Heart right ventricle (tissue), 16 donors: ENCODE data around the gene ATP8B3. TPM values are rescaled to one million over a fixed set of nuclear protein-coding genes. Genes with fewer than 3 reads are reported as not detected.

Experiments
- ATAC-seq, 8 donors: fragments of 200-7000 bp; cut with Tn5 transposase; one replicate each; pipeline ENCODE4 v1.9.1; 2020; ENCODE audit warnings: mild to moderate bottlenecking in 8 of 8, moderate library complexity in 8 of 8, moderate number of reproducible peaks in 1 of 8
- DNase-seq, 2 donors: peaks; one replicate each; pipeline ENCODE4 v3.0.0-alpha.2; 2020
- H3K27ac ChIP-seq, 10 donors: fragments of 200-600 bp; sonication (generic) in 2 of 10; one replicate each; pipeline versions ENCODE4 v1.5.0 to v1.8.0; 2020 to 2022; ENCODE audit warnings: mild to moderate bottlenecking in 3 of 10
- H3K27me3 ChIP-seq, 7 donors: fragments of 200-600 bp; one replicate each; pipeline ENCODE4 v1.8.0; 2021 to 2022; ENCODE audit warnings: mild to moderate bottlenecking in 2 of 7
- H3K36me3 ChIP-seq, 9 donors: fragments of 200-600 bp; sonication (generic) in 1 of 9; one replicate each; pipeline versions ENCODE4 v1.5.0 to v1.8.0; 2020 to 2022; ENCODE audit warnings: mild to moderate bottlenecking in 2 of 9
- H3K4me1 ChIP-seq, 9 donors: fragments of 200-600 bp; sonication (generic) in 1 of 9; one replicate each; pipeline versions ENCODE4 v1.5.0 to v1.8.0; 2020 to 2022; ENCODE audit warnings: mild to moderate bottlenecking in 4 of 9
- H3K4me3 ChIP-seq, 10 donors: fragments of 200-600 bp; sonication (generic) in 2 of 10; one replicate each; pipeline versions ENCODE4 v1.5.0 to v1.8.0; 2020 to 2022; ENCODE audit warnings: mild to moderate bottlenecking in 7 of 10, moderate library complexity in 2 of 10
- H3K9me3 ChIP-seq, 11 donors: fragments of 200-600 bp in 10 of 11; sonication (generic) in 2 of 11; one replicate each; pipeline versions ENCODE4 v1.5.0 to v1.8.0; 2013 to 2022; ENCODE audit warnings: mild to moderate bottlenecking in 2 of 11, control low read depth in 1 of 11, moderate library complexity in 1 of 11
- CTCF ChIP-seq, 9 donors: fragments of 200-600 bp; sonication (generic) in 2 of 9; IDR thresholded peaks; one replicate each; pipeline versions ENCODE4 v1.5.0 to v1.8.0; 2021 to 2022; ENCODE audit warnings: antibody characterized with exemption in 9 of 9, mild to moderate bottlenecking in 5 of 9, moderate library complexity in 1 of 9
- WGBS, 2 donors: extraction: QIAGEN DNeasy Blood & Tissue Kit; methylation state at CpG; one replicate each; pipeline ENCODE4 v1.1.7; 2013; ENCODE audit warnings: inconsistent platforms in 1 of 2; 5-methylcytosine and 5-hydroxymethylcytosine counted together
- intact Hi-C, 10 donors: fragments of 100-400 bp; cut with DNase I; formaldehyde crosslinking; loops; one replicate each; pipeline versions ENCODE4 v1.11.1 to v1.14.2; 2022
- polyA plus RNA-seq, 2 donors: library from polyadenylated mRNA; stranded (reverse); fragments of 200-250 nt; gene quantifications; one replicate each; pipeline ENCODE4 v1.2.3, GENCODE V29; 2013
- total RNA-seq, 10 donors: library from RNA; stranded (reverse); fragmentation: NEBNext Ultra II Directional in 3 of 10; extraction: Animal tissue kit (Norgen Biotek cat#: 25700) in 3 of 10; gene quantifications; one replicate each; pipeline versions ENCODE4 v1.2.1 to v1.2.4, GENCODE V29; 2021 to 2023
- donor health status: Arrhythmogenic right ventricular cardiomyopathy.
- donor health status: ischemic (EF 13 %, LVEDD 7.1; RV severe dilation, severe dysfunction).
- donor health status: healthy with polysubstance abuse.
- donor health status: DM: no; HTN: yes; CAD: no.
- donor health status: DM: no; HTN: no; CAD: no.
- donor health status: ischemic (EF 25% LVEDD 6.9; RV normal size, moderate dysfunction).
- donor health status: ischemic (EF 25% LVEDD 5.7; RV mildly dilated, moderate dysfunction).
- donor health status: healthy.
- donor health status: DM: yes; HTN: yes; CAD: no.
- donor health status: Ischemic cardiomyopathy.
- donor health status: ischemic (EF 35%, LVEDD 5.7; RV mildly dilated, moderate dysfunction).
- donor health status: nonischemic (EF 11% LVEDD 7.7; RV severe dilation, severe dysfunction).
- donor health status: DM: yes; HTN: yes; CAD: no.
- donor health status: PGD.
- donor health status: ischemic (EF 29% LVEDD 5.4; RV normal size, mild dysfunction).
- donor health status: nonischemic (EF 23%, LVEDD 6.1; RV moderate dilation, normal function).

Gene ATP8B3
- total and polyA plus RNA-seq, 12 donors: 0.13 to 3.4 (median 0.52) TPM

GRCh38 chr19:1856698-1857603, 44.9 kb upstream of the ATP8B3 start:
- H3K36me3 ChIP-seq: peaks cover 0 to 6% (median 0%) of the 10 kb centered on the region in 9 donors
- H3K27me3 ChIP-seq: no peaks in the 10 kb centered on the region

GRCh38 chr19:1856345-1856697, 44.2 kb upstream of the ATP8B3 start:
- intact Hi-C loops: no loop called here
- Histone ChIP-seq H3K36me3 (peaks cover 0 to 6% (median 0%) of the 10 kb centered on the region in 9 donors), H3K27ac (peak overlapping the region; percentile 70 to 97 (median 94)), H3K9me3 (no peaks in the 10 kb centered on the region), H3K4me3 (peak overlapping the region in 9 of 10 donors; percentile 44 to 67 (median 59)), H3K4me1 (peaks cover 31 to 96% (median 79%) of the 10 kb centered on the region in 9 donors), H3K27me3 (no peaks in the 10 kb centered on the region)
- ATAC-seq (no peak), DNase-seq (no peak)
- 32 to 48% methylated on average over 6 of the region's 6 CpGs for WGBS, 2 donors
- TF ChIP-seq CTCF (IDR thresholded peaks at IDR 0.05): no peak

More at GRCh38 chr19:1856698-1857603, 44.9 kb upstream of the ATP8B3 start:
- WGBS, 2 donors: 3 to 4% methylated on average over 67 to 72 of the region's 73 CpGs
- H3K9me3 ChIP-seq: no peaks in the 10 kb centered on the region
- peak; percentile 80 to 89 for DNase-seq
- H3K4me3 ChIP-seq: peak overlapping the region; percentile 33 to 67 (median 58)
- ATAC-seq: peak; percentile 24 to 60 (median 48)
- no peak for TF ChIP-seq CTCF (IDR thresholded peaks at IDR 0.05)
- peaks cover 34 to 98% (median 84%) of the 10 kb centered on the region in 9 donors for H3K4me1 ChIP-seq
- intact Hi-C loops: no loop called here
- H3K27ac ChIP-seq: peak overlapping the region; percentile 70 to 97 (median 94)

- ATAC-seq (peak in 4 of 8 donors; percentile 0 to 4 (median 1)), DNase-seq (no peak)
- H3K36me3 ChIP-seq: peaks cover 0 to 6% (median 0%) of the 10 kb centered on the region in 9 donors
- 28 to 41% methylated on average over 13 of the region's 13 CpGs for WGBS, 2 donors
- peak overlapping the region in 9 of 10 donors; percentile 44 to 67 (median 59) for H3K4me3 ChIP-seq
- TF ChIP-seq CTCF (IDR thresholded peaks at IDR 0.05): no peak
- no peaks in the 10 kb centered on the region for H3K27me3 ChIP-seq
- H3K9me3 ChIP-seq: no peaks in the 10 kb centered on the region
- peak overlapping the region; percentile 70 to 97 (median 94) for H3K27ac ChIP-seq
- H3K4me1 ChIP-seq: peaks cover 31 to 91% (median 74%) of the 10 kb centered on the region in 9 donors
- intact Hi-C loops: no loop called here
These were observed 43.8 kb upstream of the ATP8B3 start for GRCh38 chr19:1855828-1856255.

- H3K27ac ChIP-seq: peak overlapping the region; percentile 70 to 97 (median 94)
- H3K9me3 ChIP-seq: no peaks in the 10 kb centered on the region
- peak; percentile 92 to 95 for DNase-seq
- 17 to 20% methylated on average over 30 to 32 of the region's 33 CpGs for WGBS, 2 donors
- intact Hi-C loops: no loop called here
- peak overlapping the region in 9 of 10 donors; percentile 44 to 67 (median 59) for H3K4me3 ChIP-seq
- ATAC-seq: peak; percentile 79 to 89 (median 84)
- TF ChIP-seq CTCF (IDR thresholded peaks at IDR 0.05): peak in 1 of 9 donors; percentile 21
- H3K36me3 ChIP-seq: peaks cover 0 to 6% (median 0%) of the 10 kb centered on the region in 9 donors
- peaks cover 26 to 85% (median 68%) of the 10 kb centered on the region in 9 donors for H3K4me1 ChIP-seq
- H3K27me3 ChIP-seq: no peaks in the 10 kb centered on the region
These were observed 43.2 kb upstream of the ATP8B3 start for GRCh38 chr19:1855040-1855827.
